ENCODE results near the gene APOO.

DNA sequence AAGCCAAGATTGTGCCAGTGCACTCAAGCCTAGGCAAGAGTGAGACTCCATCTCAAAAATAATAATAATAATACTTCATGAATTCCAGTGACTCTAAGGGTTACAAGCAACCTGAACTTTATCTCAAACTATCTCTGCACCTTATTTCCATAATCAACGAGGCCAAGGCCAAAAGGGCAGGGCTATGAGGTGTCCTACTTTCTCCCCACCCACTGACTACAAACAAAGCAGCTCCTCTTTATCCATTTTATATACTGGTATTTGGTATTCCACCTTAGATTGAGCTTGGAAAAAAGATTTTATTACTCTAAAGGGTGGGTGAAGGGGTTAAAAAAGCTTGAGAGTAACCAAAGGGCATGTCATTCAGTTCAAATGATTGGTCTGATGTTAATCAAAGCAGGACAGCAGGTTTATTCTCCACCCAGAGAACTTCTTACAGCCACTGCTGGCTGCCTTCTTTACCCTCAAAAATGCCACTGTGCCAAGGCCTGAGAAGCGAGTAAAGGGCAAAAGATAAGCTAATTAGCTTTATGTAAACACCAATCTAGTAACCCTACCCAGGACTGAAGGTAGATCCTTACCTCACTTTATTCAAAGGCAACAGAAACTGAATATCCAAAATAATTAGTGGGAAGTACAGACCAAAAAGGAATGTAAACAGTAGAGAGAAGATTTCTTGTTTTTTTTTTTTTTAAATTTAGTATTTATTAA lies 28.2 kb downstream of the APOO start:
- TF ChIP-seq, protein P1, sequence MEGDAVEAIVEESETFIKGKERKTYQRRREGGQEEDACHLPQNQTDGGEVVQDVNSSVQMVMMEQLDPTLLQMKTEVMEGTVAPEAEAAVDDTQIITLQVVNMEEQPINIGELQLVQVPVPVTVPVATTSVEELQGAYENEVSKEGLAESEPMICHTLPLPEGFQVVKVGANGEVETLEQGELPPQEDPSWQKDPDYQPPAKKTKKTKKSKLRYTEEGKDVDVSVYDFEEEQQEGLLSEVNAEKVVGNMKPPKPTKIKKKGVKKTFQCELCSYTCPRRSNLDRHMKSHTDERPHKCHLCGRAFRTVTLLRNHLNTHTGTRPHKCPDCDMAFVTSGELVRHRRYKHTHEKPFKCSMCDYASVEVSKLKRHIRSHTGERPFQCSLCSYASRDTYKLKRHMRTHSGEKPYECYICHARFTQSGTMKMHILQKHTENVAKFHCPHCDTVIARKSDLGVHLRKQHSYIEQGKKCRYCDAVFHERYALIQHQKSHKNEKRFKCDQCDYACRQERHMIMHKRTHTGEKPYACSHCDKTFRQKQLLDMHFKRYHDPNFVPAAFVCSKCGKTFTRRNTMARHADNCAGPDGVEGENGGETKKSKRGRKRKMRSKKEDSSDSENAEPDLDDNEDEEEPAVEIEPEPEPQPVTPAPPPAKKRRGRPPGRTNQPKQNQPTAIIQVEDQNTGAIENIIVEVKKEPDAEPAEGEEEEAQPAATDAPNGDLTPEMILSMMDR (IDR thresholded peaks at IDR 0.05; ENCODE audit: insufficient read depth, low read length, poor library complexity, severe bottlenecking) = no peak
- no peak for TF ChIP-seq EZH2phosphoT487 (conservative IDR thresholded peaks at IDR 0.05; ENCODE audit: low read length)

Measured in SU-DHL-6 (cell line).